Mucosa of descending colon (tissue), 3 donors: ENCODE data around the gene SLCO2B1. TPM values are rescaled to one million over a fixed set of nuclear protein-coding genes. Genes with fewer than 3 reads are reported as not detected.

Experiments used
- ATAC-seq: fragments of 200-7000 bp; cut with Tn5 transposase; one replicate; pipeline ENCODE4 v1.9.1; 2020; ENCODE audit warnings: mild to moderate bottlenecking, moderate library complexity
- DNase-seq, 3 donors: peaks; one replicate each; pipeline ENCODE4 v3.0.0-alpha.2; 2020
- H3K36me3 ChIP-seq: fragments of 200-600 bp; one replicate; pipeline ENCODE4 v1.8.0; 2021; ENCODE audit warnings: low read depth, mild to moderate bottlenecking
- H3K4me1 ChIP-seq: fragments of 200-600 bp; one replicate; pipeline ENCODE4 v1.8.0; 2021; ENCODE audit warnings: low read depth, mild to moderate bottlenecking
- H3K4me3 ChIP-seq: fragments of 200-600 bp; one replicate; pipeline ENCODE4 v1.8.0; 2021; ENCODE audit warnings: mild to moderate bottlenecking
- H3K9me3 ChIP-seq: fragments of 200-600 bp; one replicate; pipeline ENCODE4 v1.8.0; 2021; ENCODE audit warnings: mild to moderate bottlenecking
- CTCF ChIP-seq: fragments of 200-600 bp; IDR thresholded peaks from one replicate; pipeline ENCODE4 v1.8.0; 2022; ENCODE audit warnings: antibody characterized with exemption, mild to moderate bottlenecking
- intact Hi-C, 2 donors: fragments of 100-400 bp; cut with DNase I in 1 of 2; cut with micrococcal nuclease in 1 of 2; formaldehyde crosslinking; loops; one replicate each; pipeline versions ENCODE4 v1.11.0 to v1.11.1; 2022; cut with DNase I, micrococcal nuclease
- total RNA-seq, 3 donors: library from RNA; stranded (reverse); fragmentation: NEBNext Ultra II Directional in 2 of 3; extraction: Animal tissue kit (Norgen Biotek cat#: 25700) in 2 of 3; gene quantifications; one replicate each; pipeline versions ENCODE4 v1.2.1 to v1.2.4, GENCODE V29; 2021 to 2023
- donor health status: DM: no; HTN: no; CAD: no; lungs with moderate emphysema.
- donor health status: DM: no; HTN: no; CAD: no.
- donor health status: DM: no; HTN: yes; CAD: no.

The SLCO2B1 gene
- total RNA-seq, 3 donors from 2014 or later: 65.6 to 93.0 (median 73.1) TPM

- TF ChIP-seq CTCF: no peak
- ATAC-seq (no peak), DNase-seq (no peak)
- Histone ChIP-seq H3K36me3 (no peaks in the 10 kb centered on the region), H3K4me3 (no peak overlapping the region), H3K9me3 (no peaks in the 10 kb centered on the region), H3K4me1 (peaks cover 5% of the 10 kb centered on the region)
- intact Hi-C loops: loop anchor here (5.0 to 10.0 kb wide), 2 partner anchors 105 to 312 kb away; no protein-coding TSS in a partner anchor
Measured at GRCh38 chr11:75246671-75247350, 95.9 kb downstream of the SLCO2B1 start.

- H3K4me1 ChIP-seq: no peaks in the 10 kb centered on the region
- no peak for TF ChIP-seq CTCF
- H3K36me3 ChIP-seq: no peaks in the 10 kb centered on the region
- DNase-seq (no peak), ATAC-seq (no peak)
- peaks cover 6% of the 10 kb centered on the region for H3K9me3 ChIP-seq
- intact Hi-C loops: loop anchor here (5.0 to 10.0 kb wide), 2 partner anchors 107 to 314 kb away; no protein-coding TSS in a partner anchor
- H3K4me3 ChIP-seq: no peak overlapping the region
Measured at GRCh38 chr11:75248924-75249256, 98.0 kb downstream of the SLCO2B1 start.

GRCh38 chr11:75249704-75250103, 98.8 kb downstream of the SLCO2B1 start:
- H3K4me1 ChIP-seq: no peaks in the 10 kb centered on the region
- DNase-seq (no peak), ATAC-seq (no peak)
- TF ChIP-seq CTCF: no peak
- no peak overlapping the region for H3K4me3 ChIP-seq
- intact Hi-C loops: loop anchor here (5.0 to 10.0 kb wide), 3 partner anchors 107 to 315 kb away; no protein-coding TSS in a partner anchor
- peaks cover 6% of the 10 kb centered on the region for H3K9me3 ChIP-seq
- H3K36me3 ChIP-seq: no peaks in the 10 kb centered on the region

- ATAC-seq (no peak), DNase-seq (no peak)
- Histone ChIP-seq H3K4me3 (no peak overlapping the region), H3K9me3 (peaks cover 6% of the 10 kb centered on the region), H3K4me1 (no peaks in the 10 kb centered on the region), H3K36me3 (no peaks in the 10 kb centered on the region)
- intact Hi-C loops: loop anchor here in 1 of 2 donors (5.0 kb wide), 1 partner anchor 232 kb away; no protein-coding TSS in a partner anchor
- TF ChIP-seq CTCF: no peak
Measured at GRCh38 chr11:75254326-75254725, 103.4 kb downstream of the SLCO2B1 start.

Other genes with a start within 250 kb of the SLCO2B1 start
- 10 to 100 TPM in 2 of 3 donors, 1 to 10 TPM in 1; 6.7 to 35.9 (median 29.6) TPM for gene XRRA1, start 202.0 kb upstream of the SLCO2B1 start, total RNA-seq
- 100 to 1,000 TPM; 117 to 160 (median 119) TPM for gene SPCS2, start 201.8 kb upstream of the SLCO2B1 start, total RNA-seq
- gene NEU3, start 162.2 kb upstream of the SLCO2B1 start, total RNA-seq: 1 to 10 TPM; 6.0 to 8.5 (median 6.7) TPM
- not detected for gene OR2AT4, start 54.2 kb upstream of the SLCO2B1 start, total RNA-seq
- gene TPBGL, start 89.7 kb downstream of the SLCO2B1 start, total RNA-seq: under 1 TPM in 2 of 3 donors, not detected in 1; 0.17 to 0.57 TPM
- gene ARRB1, start 200.6 kb downstream of the SLCO2B1 start, total RNA-seq: 100 to 1,000 TPM in 2 of 3 donors, 10 to 100 TPM in 1; 76.7 to 128 (median 121) TPM
- gene RPS3, start 248.4 kb downstream of the SLCO2B1 start, total RNA-seq: 1,000 to 10,000 TPM; 1,703 to 2,122 (median 2,056) TPM